DND-41 (cell line): Measurements from ENCODE around the gene RAPH1.

Experiments used
- ATAC-seq: fragments of 200-7000 bp; cut with Tn5 transposase; 3 replicates; pipeline ENCODE4 v1.9.1; 2021; ENCODE audit warnings: low read depth; ENCODE audit not compliant: insufficient read depth
- DNase-seq: peaks from one replicate; pipeline ENCODE4 v3.0.0-alpha.2; 2020
- H2AFZ ChIP-seq: 2 replicates; pipeline ENCODE4 v1.6.0; 2012; ENCODE audit warnings: low read depth, low read length
- H3K27ac ChIP-seq: 2 replicates; pipeline ENCODE4 v1.5.1; 2012; ENCODE audit warnings: low read length, inconsistent platforms
- H3K27me3 ChIP-seq: fragments of 200-600 bp; sonication (generic); 2 replicates; pipeline ENCODE4 v1.6.0; 2012; ENCODE audit warnings: low read length, mild to moderate bottlenecking, inconsistent platforms; ENCODE audit not compliant: insufficient read depth, poor library complexity
- H3K36me3 ChIP-seq: 2 replicates; pipeline ENCODE4 v1.5.1; 2012; ENCODE audit warnings: low read length, inconsistent platforms; ENCODE audit not compliant: insufficient read depth
- H3K4me1 ChIP-seq: 2 replicates; pipeline ENCODE4 v1.5.1; 2012; ENCODE audit warnings: mild to moderate bottlenecking, low read length; ENCODE audit not compliant: insufficient read depth
- H3K4me2 ChIP-seq: 2 replicates; pipeline ENCODE4 v1.6.0; 2012; ENCODE audit warnings: mild to moderate bottlenecking, moderate library complexity, low read length, inconsistent platforms; ENCODE audit not compliant: insufficient read depth
- H3K4me3 ChIP-seq, 2 experiments: fragments of 200-600 bp in 1 of 2; shearing (Covaris generic) in 1 of 2; 2 replicates each; pipeline ENCODE4 v1.5.1; 2012 to 2016; ENCODE audit warnings: inconsistent platforms in 2 of 2, low read length in 2 of 2, mild to moderate bottlenecking in 2 of 2, low read depth in 1 of 2, moderate library complexity in 1 of 2
- H3K79me2 ChIP-seq: 2 replicates; pipeline ENCODE4 v1.6.0; 2012; ENCODE audit warnings: low read length, inconsistent platforms; ENCODE audit not compliant: insufficient read depth
- H3K9ac ChIP-seq: 2 replicates; pipeline ENCODE4 v1.6.0; 2012; ENCODE audit warnings: low read depth, mild to moderate bottlenecking, inconsistent platforms, low read length, moderate library complexity
- H3K9me3 ChIP-seq: 2 replicates; pipeline ENCODE4 v1.5.1; 2012; ENCODE audit warnings: low read length, moderate library complexity, mild to moderate bottlenecking, inconsistent platforms; ENCODE audit not compliant: insufficient read depth, severe bottlenecking
- H4K20me1 ChIP-seq: 2 replicates; pipeline ENCODE4 v1.6.0; 2012; ENCODE audit warnings: low read length; ENCODE audit not compliant: insufficient read depth
- CTCF ChIP-seq: IDR thresholded peaks from 2 replicates; pipeline ENCODE4 v1.5.1; 2012; ENCODE audit warnings: borderline replicate concordance, low read length, moderate library complexity, mild to moderate bottlenecking; ENCODE audit not compliant: poor library complexity, severe bottlenecking; ENCODE audit errors: extremely low read depth
- EZH2 ChIP-seq: IDR thresholded peaks from 3 replicates; pipeline ENCODE4 v1.6.1; 2012; ENCODE audit warnings: borderline replicate concordance, low read depth, mild to moderate bottlenecking, moderate library complexity, low read length, inconsistent platforms; ENCODE audit not compliant: severe bottlenecking

Gene RAPH1

DNA sequence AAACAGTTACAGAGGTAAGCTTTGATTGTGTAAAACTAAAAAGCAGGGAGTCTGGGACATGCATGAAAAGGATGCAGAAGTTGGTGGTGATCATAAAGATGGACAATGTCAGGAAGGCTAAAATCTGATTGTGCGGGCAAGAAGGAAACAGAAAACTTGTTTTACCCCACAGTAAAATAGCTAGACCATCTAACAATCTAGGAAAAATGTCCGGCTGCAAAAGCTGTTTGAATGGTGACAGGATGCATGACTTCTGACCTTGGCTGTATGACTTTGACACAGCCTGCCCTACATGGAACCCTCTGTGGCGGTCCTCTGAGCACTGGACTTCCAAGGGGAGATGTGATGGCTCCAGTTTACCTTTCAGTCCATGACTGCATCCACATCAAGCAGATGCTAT, 93.6 kb downstream of the RAPH1 start:
- Histone ChIP-seq H4K20me1 (no peaks in the 10 kb centered on the region), H3K27me3 (no peaks in the 10 kb centered on the region), H3K9ac (no peak overlapping the region), H3K4me1 (no peaks in the 10 kb centered on the region), H3K36me3 (no peaks in the 10 kb centered on the region), H2AFZ (no peak overlapping the region), H3K79me2 (no peaks in the 10 kb centered on the region), H3K9me3 (no peaks in the 10 kb centered on the region), H3K27ac (no peak overlapping the region), H3K4me3 (no peak overlapping the region), H3K4me2 (no peak overlapping the region)
- DNase-seq: no peak
- ATAC-seq: no peak
- TF ChIP-seq CTCF (no peak), EZH2 (no peak)

GRCh38 chr2:203440671-203441070, 94.4 kb downstream of the RAPH1 start:
- ATAC-seq: no peak
- Histone ChIP-seq H3K27ac (no peak overlapping the region), H4K20me1 (no peaks in the 10 kb centered on the region), H3K9me3 (no peaks in the 10 kb centered on the region), H3K79me2 (no peaks in the 10 kb centered on the region), H3K9ac (no peak overlapping the region), H3K27me3 (no peaks in the 10 kb centered on the region), H3K4me3 (no peak overlapping the region), H3K4me1 (no peaks in the 10 kb centered on the region), H2AFZ (no peak overlapping the region), H3K4me2 (no peak overlapping the region), H3K36me3 (no peaks in the 10 kb centered on the region)
- DNase-seq: no peak
- no peak for TF ChIP-seq CTCF
- no peak for TF ChIP-seq EZH2

DNA sequence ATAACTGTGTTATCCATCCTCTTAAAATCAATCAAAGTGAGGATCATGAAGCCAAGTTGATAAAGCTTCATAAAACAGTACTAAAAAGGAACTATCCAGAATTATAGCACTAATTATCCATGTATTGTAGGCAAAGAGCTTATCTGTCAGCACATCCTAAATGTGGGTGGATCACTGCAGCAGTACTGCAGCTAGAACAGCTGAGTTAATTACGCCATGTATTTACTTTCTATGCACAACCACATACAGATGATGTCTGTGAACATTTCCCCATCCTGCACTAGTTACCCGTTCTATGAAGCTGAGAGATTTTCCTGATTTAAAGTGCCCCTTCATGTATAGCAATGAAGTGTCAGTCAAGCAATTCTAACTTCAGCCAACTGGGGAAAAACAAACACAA, 96.6 kb downstream of the RAPH1 start:
- no peak overlapping the region for H3K4me2 ChIP-seq
- H2AFZ ChIP-seq: no peak overlapping the region
- no peaks in the 10 kb centered on the region for H3K4me1 ChIP-seq
- no peaks in the 10 kb centered on the region for H3K36me3 ChIP-seq
- no peaks in the 10 kb centered on the region for H3K79me2 ChIP-seq
- DNase-seq (no peak), ATAC-seq (no peak)
- no peak overlapping the region for H3K4me3 ChIP-seq
- H3K9ac ChIP-seq: no peak overlapping the region
- H3K27ac ChIP-seq: no peak overlapping the region
- H4K20me1 ChIP-seq: no peaks in the 10 kb centered on the region
- H3K27me3 ChIP-seq: no peaks in the 10 kb centered on the region
- no peaks in the 10 kb centered on the region for H3K9me3 ChIP-seq
- TF ChIP-seq EZH2 (no peak), CTCF (no peak)

DNA sequence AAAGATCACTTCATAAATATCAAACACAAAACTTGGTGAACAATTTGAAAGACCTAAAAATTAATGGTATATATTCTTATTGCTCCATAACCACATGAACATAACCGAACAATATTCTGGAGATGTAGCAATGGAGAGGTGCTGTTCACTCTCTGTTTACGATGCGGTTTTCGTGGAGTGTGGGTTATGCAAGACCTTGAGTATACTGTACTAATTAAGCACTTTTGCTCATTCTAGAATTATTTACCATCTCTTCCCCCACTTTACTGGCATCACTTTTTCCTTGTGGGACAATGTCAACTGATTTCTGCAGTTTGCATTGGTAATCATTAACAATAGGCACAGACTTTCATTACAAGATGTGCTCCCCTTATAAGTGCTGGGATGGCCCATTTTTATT, 97.6 kb downstream of the RAPH1 start:
- TF ChIP-seq CTCF (no peak), EZH2 (no peak)
- Histone ChIP-seq H3K79me2 (no peaks in the 10 kb centered on the region), H3K27me3 (no peaks in the 10 kb centered on the region), H3K4me2 (no peak overlapping the region), H4K20me1 (no peaks in the 10 kb centered on the region), H2AFZ (no peak overlapping the region), H3K27ac (no peak overlapping the region), H3K4me3 (no peak overlapping the region), H3K9me3 (no peaks in the 10 kb centered on the region), H3K36me3 (no peaks in the 10 kb centered on the region), H3K9ac (no peak overlapping the region), H3K4me1 (no peaks in the 10 kb centered on the region)
- no peak for DNase-seq
- no peak for ATAC-seq
